ENCODE data around the gene PNPO.
"Not testable (repeated sequence)": the region's sequence is repeated elsewhere in the genome, so short reads cannot be mapped to it uniquely, and the experiment has no call there.

The PNPO gene

GRCh38 chr17:47918991-47919390 is 22.4 kb upstream of the PNPO start:
- peaks cover 10% of the 10 kb centered on the region for H3K36me3 ChIP-seq (ENCODE audit: control insufficient read depth, insufficient read depth, low read length)
- H3K4me1 ChIP-seq (ENCODE audit: control insufficient read depth, insufficient read depth, low read length): no peaks in the 10 kb centered on the region
- no peaks in the 10 kb centered on the region for H3K9me3 ChIP-seq (ENCODE audit: control insufficient read depth, insufficient read depth, low read length)
- no CpG with 5 or more reads among the region's 2 CpGs for WGBS (ENCODE audit: insufficient coverage, insufficient read length)
- DNase-seq (ENCODE audit: low read depth, low spot score): no peak
- no peak overlapping the region for H3K4me3 ChIP-seq (ENCODE audit: low read length)
- no peaks in the 10 kb centered on the region for H3K27me3 ChIP-seq (ENCODE audit: control insufficient read depth, insufficient read depth, low read length)
- H3K27ac ChIP-seq (ENCODE audit: low read length): no peak overlapping the region

- WGBS (ENCODE audit: insufficient coverage, insufficient read length): no CpG with 5 or more reads among the region's 14 CpGs
- H3K9me3 ChIP-seq (ENCODE audit: control insufficient read depth, insufficient read depth, low read length); H3K4me3 ChIP-seq (ENCODE audit: low read length); H3K27ac ChIP-seq (ENCODE audit: low read length); H3K4me1 ChIP-seq (ENCODE audit: control insufficient read depth, insufficient read depth, low read length); H3K27me3 ChIP-seq (ENCODE audit: control insufficient read depth, insufficient read depth, low read length); DNase-seq (ENCODE audit: low read depth, low spot score): not testable (repeated sequence)
- peaks cover 11% of the 10 kb centered on the region for H3K36me3 ChIP-seq (ENCODE audit: control insufficient read depth, insufficient read depth, low read length)
Observed at GRCh38 chr17:47919889-47920288, 21.5 kb upstream of the PNPO start.

GRCh38 chr17:47924785-47925677 is 16.3 kb upstream of the PNPO start:
- no peaks in the 10 kb centered on the region for H3K27me3 ChIP-seq (ENCODE audit: control insufficient read depth, insufficient read depth, low read length)
- no peaks in the 10 kb centered on the region for H3K4me1 ChIP-seq (ENCODE audit: control insufficient read depth, insufficient read depth, low read length)
- H3K4me3 ChIP-seq (ENCODE audit: low read length): no peak overlapping the region
- WGBS (ENCODE audit: insufficient coverage, insufficient read length): no CpG with 5 or more reads among the region's 23 CpGs
- no peaks in the 10 kb centered on the region for H3K9me3 ChIP-seq (ENCODE audit: control insufficient read depth, insufficient read depth, low read length)
- H3K36me3 ChIP-seq (ENCODE audit: control insufficient read depth, insufficient read depth, low read length): peaks cover 11% of the 10 kb centered on the region
- no peak for DNase-seq (ENCODE audit: low read depth, low spot score)
- no peak overlapping the region for H3K27ac ChIP-seq (ENCODE audit: low read length)

GRCh38 chr17:47925678-47925988 is 15.7 kb upstream of the PNPO start:
- no peak for DNase-seq (ENCODE audit: low read depth, low spot score)
- H3K9me3 ChIP-seq (ENCODE audit: control insufficient read depth, insufficient read depth, low read length): no peaks in the 10 kb centered on the region
- WGBS (ENCODE audit: insufficient coverage, insufficient read length): no CpG with 5 or more reads among the region's 3 CpGs
- no peak overlapping the region for H3K27ac ChIP-seq (ENCODE audit: low read length)
- no peaks in the 10 kb centered on the region for H3K4me1 ChIP-seq (ENCODE audit: control insufficient read depth, insufficient read depth, low read length)
- H3K36me3 ChIP-seq (ENCODE audit: control insufficient read depth, insufficient read depth, low read length): peaks cover 11% of the 10 kb centered on the region
- H3K27me3 ChIP-seq (ENCODE audit: control insufficient read depth, insufficient read depth, low read length): no peaks in the 10 kb centered on the region
- H3K4me3 ChIP-seq (ENCODE audit: low read length): no peak overlapping the region

GRCh38 chr17:47927821-47928400 is 13.5 kb upstream of the PNPO start:
- DNase-seq (ENCODE audit: low read depth, low spot score): no peak
- Histone ChIP-seq H3K36me3 (ENCODE audit: control insufficient read depth, insufficient read depth, low read length) (peaks cover 10% of the 10 kb centered on the region), H3K9me3 (ENCODE audit: control insufficient read depth, insufficient read depth, low read length) (no peaks in the 10 kb centered on the region), H3K4me1 (ENCODE audit: control insufficient read depth, insufficient read depth, low read length) (no peaks in the 10 kb centered on the region), H3K4me3 (ENCODE audit: low read length) (no peak overlapping the region), H3K27me3 (ENCODE audit: control insufficient read depth, insufficient read depth, low read length) (no peaks in the 10 kb centered on the region), H3K27ac (ENCODE audit: low read length) (no peak overlapping the region)
- whole genome bisulfite sequencing (ENCODE audit: insufficient coverage, insufficient read length): no CpG with 5 or more reads among the region's 20 CpGs

GRCh38 chr17:47928415-47928814 is 13.0 kb upstream of the PNPO start:
- H3K4me1 ChIP-seq (ENCODE audit: control insufficient read depth, insufficient read depth, low read length): no peaks in the 10 kb centered on the region
- DNase-seq (ENCODE audit: low read depth, low spot score): no peak
- WGBS (ENCODE audit: insufficient coverage, insufficient read length): no CpG with 5 or more reads among the region's 2 CpGs
- no peak overlapping the region for H3K27ac ChIP-seq (ENCODE audit: low read length)
- H3K36me3 ChIP-seq (ENCODE audit: control insufficient read depth, insufficient read depth, low read length): peaks cover 6% of the 10 kb centered on the region
- no peaks in the 10 kb centered on the region for H3K27me3 ChIP-seq (ENCODE audit: control insufficient read depth, insufficient read depth, low read length)
- no peaks in the 10 kb centered on the region for H3K9me3 ChIP-seq (ENCODE audit: control insufficient read depth, insufficient read depth, low read length)
- H3K4me3 ChIP-seq (ENCODE audit: low read length): no peak overlapping the region

- Histone ChIP-seq H3K4me1 (ENCODE audit: control insufficient read depth, insufficient read depth, low read length) (no peaks in the 10 kb centered on the region), H3K27me3 (ENCODE audit: control insufficient read depth, insufficient read depth, low read length) (no peaks in the 10 kb centered on the region), H3K9me3 (ENCODE audit: control insufficient read depth, insufficient read depth, low read length) (no peaks in the 10 kb centered on the region), H3K27ac (ENCODE audit: low read length) (no peak overlapping the region), H3K4me3 (ENCODE audit: low read length) (no peak overlapping the region), H3K36me3 (ENCODE audit: control insufficient read depth, insufficient read depth, low read length) (peaks cover 6% of the 10 kb centered on the region)
- no peak for DNase-seq (ENCODE audit: low read depth, low spot score)
- WGBS (ENCODE audit: insufficient coverage, insufficient read length): no CpG with 5 or more reads among the region's 10 CpGs
Observed at GRCh38 chr17:47929218-47930000, 12.0 kb upstream of the PNPO start.

GRCh38 chr17:47931848-47932247 is 9.5 kb upstream of the PNPO start:
- Histone ChIP-seq H3K36me3 (ENCODE audit: control insufficient read depth, insufficient read depth, low read length) (no peaks in the 10 kb centered on the region; the same call in 1 of the 2 replicates), H3K27me3 (ENCODE audit: control insufficient read depth, insufficient read depth, low read length) (no peaks in the 10 kb centered on the region), H3K27ac (ENCODE audit: low read length) (no peak overlapping the region), H3K9me3 (ENCODE audit: control insufficient read depth, insufficient read depth, low read length) (no peaks in the 10 kb centered on the region), H3K4me3 (ENCODE audit: low read length) (no peak overlapping the region), H3K4me1 (ENCODE audit: control insufficient read depth, insufficient read depth, low read length) (no peaks in the 10 kb centered on the region)
- no peak for DNase-seq (ENCODE audit: low read depth, low spot score)
- WGBS (ENCODE audit: insufficient coverage, insufficient read length): no CpG with 5 or more reads among the region's 4 CpGs

GRCh38 chr17:47934856-47935255 is 6.5 kb upstream of the PNPO start:
- WGBS (ENCODE audit: insufficient coverage, insufficient read length): no CpG with 5 or more reads among the region's 1 CpG
- no peak overlapping the region for H3K27ac ChIP-seq (ENCODE audit: low read length)
- H3K27me3 ChIP-seq (ENCODE audit: control insufficient read depth, insufficient read depth, low read length): no peaks in the 10 kb centered on the region
- DNase-seq (ENCODE audit: low read depth, low spot score): no peak
- no peaks in the 10 kb centered on the region for H3K9me3 ChIP-seq (ENCODE audit: control insufficient read depth, insufficient read depth, low read length)
- no peaks in the 10 kb centered on the region for H3K36me3 ChIP-seq (ENCODE audit: control insufficient read depth, insufficient read depth, low read length)
- no peak overlapping the region for H3K4me3 ChIP-seq (ENCODE audit: low read length)
- H3K4me1 ChIP-seq (ENCODE audit: control insufficient read depth, insufficient read depth, low read length): no peaks in the 10 kb centered on the region

GRCh38 chr17:47935468-47935867 is 5.9 kb upstream of the PNPO start:
- not testable (repeated sequence) for H3K27me3 ChIP-seq (ENCODE audit: control insufficient read depth, insufficient read depth, low read length); H3K4me1 ChIP-seq (ENCODE audit: control insufficient read depth, insufficient read depth, low read length); H3K9me3 ChIP-seq (ENCODE audit: control insufficient read depth, insufficient read depth, low read length); H3K4me3 ChIP-seq (ENCODE audit: low read length); H3K27ac ChIP-seq (ENCODE audit: low read length); DNase-seq (ENCODE audit: low read depth, low spot score); H3K36me3 ChIP-seq (ENCODE audit: control insufficient read depth, insufficient read depth, low read length)
- WGBS (ENCODE audit: insufficient coverage, insufficient read length): no CpG with 5 or more reads among the region's 3 CpGs
